SK-N-MC (cell line): ENCODE data around the gene BCL3.

ENCODE experiments used
- EZH2 ChIP-seq: fragments of 200-600 bp; sonication (generic); IDR thresholded peaks from one replicate; pipeline ENCODE4 v1.6.1; 2017; ENCODE audit warnings: antibody characterized with exemption
- FOXP2 ChIP-seq: optimal IDR thresholded peaks from 2 replicates; pipeline ENCODE3; 2011; ENCODE audit warnings: mild to moderate bottlenecking, moderate library complexity; ENCODE audit not compliant: insufficient read depth; ENCODE audit errors: extremely low read length, control extremely low read depth
- POLR2AphosphoS5 ChIP-seq: IDR thresholded peaks from 2 replicates; pipeline ENCODE4 v1.6.1; 2012; ENCODE audit warnings: mild to moderate bottlenecking, low read depth, low read length, borderline replicate concordance

GRCh38 chr19:44734357-44734756, 14.2 kb upstream of the BCL3 start:
- TF ChIP-seq POLR2AphosphoS5 (no peak), EZH2 (no peak), FOXP2 (no peak)
